ENCODE results near the gene ALPI.
"Not testable (repeated sequence)": the region's sequence is repeated elsewhere in the genome, so short reads cannot be mapped to it uniquely, and the experiment has no call there.

Gene ALPI

GRCh38 chr2:232416521-232417470 lies 39.2 kb upstream of the ALPI start:
- no peak overlapping the region for H3K4me3 ChIP-seq (ENCODE audit: low read length)
- H3K27me3 ChIP-seq (ENCODE audit: insufficient read depth, low read length) = peaks cover 81% of the 10 kb centered on the region
- peaks cover 5% of the 10 kb centered on the region for H3K9me3 ChIP-seq (ENCODE audit: low read length)
- H3K36me3 ChIP-seq (ENCODE audit: insufficient read depth, low read length) = no peaks in the 10 kb centered on the region
- peaks cover 10% of the 10 kb centered on the region for H3K4me1 ChIP-seq (ENCODE audit: insufficient read depth, low read length)
- H2AFZ ChIP-seq (ENCODE audit: low read depth, low read length) = no peak overlapping the region

- H3K4me1 ChIP-seq (ENCODE audit: insufficient read depth, low read length) = peaks cover 10% of the 10 kb centered on the region
- no peak overlapping the region for H2AFZ ChIP-seq (ENCODE audit: low read depth, low read length)
- peaks cover 11% of the 10 kb centered on the region for H3K9me3 ChIP-seq (ENCODE audit: low read length)
- H3K36me3 ChIP-seq (ENCODE audit: insufficient read depth, low read length) = no peaks in the 10 kb centered on the region
- peaks cover 88% of the 10 kb centered on the region for H3K27me3 ChIP-seq (ENCODE audit: insufficient read depth, low read length)
- H3K4me3 ChIP-seq (ENCODE audit: low read length) = no peak overlapping the region
Measured at GRCh38 chr2:232417489-232417888, 38.5 kb upstream of the ALPI start.

GRCh38 chr2:232418056-232418455 lies 37.9 kb upstream of the ALPI start:
- Histone ChIP-seq H3K9me3 (ENCODE audit: low read length) (peaks cover 12% of the 10 kb centered on the region), H3K4me1 (ENCODE audit: insufficient read depth, low read length) (peaks cover 10% of the 10 kb centered on the region), H3K36me3 (ENCODE audit: insufficient read depth, low read length) (no peaks in the 10 kb centered on the region), H3K27me3 (ENCODE audit: insufficient read depth, low read length) (peaks cover 87% of the 10 kb centered on the region), H3K4me3 (ENCODE audit: low read length) (no peak overlapping the region), H2AFZ (ENCODE audit: low read depth, low read length) (no peak overlapping the region)

GRCh38 chr2:232418466-232419244 lies 37.3 kb upstream of the ALPI start:
- Histone ChIP-seq H2AFZ (ENCODE audit: low read depth, low read length) (no peak overlapping the region), H3K4me3 (ENCODE audit: low read length) (no peak overlapping the region), H3K27me3 (ENCODE audit: insufficient read depth, low read length) (peaks cover 87% of the 10 kb centered on the region), H3K9me3 (ENCODE audit: low read length) (peaks cover 12% of the 10 kb centered on the region), H3K4me1 (ENCODE audit: insufficient read depth, low read length) (peaks cover 10% of the 10 kb centered on the region), H3K36me3 (ENCODE audit: insufficient read depth, low read length) (no peaks in the 10 kb centered on the region)

GRCh38 chr2:232419245-232420072 lies 36.5 kb upstream of the ALPI start:
- no peaks in the 10 kb centered on the region for H3K36me3 ChIP-seq (ENCODE audit: insufficient read depth, low read length)
- H3K4me1 ChIP-seq (ENCODE audit: insufficient read depth, low read length) = peaks cover 10% of the 10 kb centered on the region
- peaks cover 95% of the 10 kb centered on the region for H3K27me3 ChIP-seq (ENCODE audit: insufficient read depth, low read length)
- peaks cover 14% of the 10 kb centered on the region for H3K9me3 ChIP-seq (ENCODE audit: low read length)
- no peak overlapping the region for H3K4me3 ChIP-seq (ENCODE audit: low read length)
- H2AFZ ChIP-seq (ENCODE audit: low read depth, low read length) = no peak overlapping the region

GRCh38 chr2:232420073-232420454 lies 35.9 kb upstream of the ALPI start:
- Histone ChIP-seq H3K4me3 (ENCODE audit: low read length) (no peak overlapping the region), H3K36me3 (ENCODE audit: insufficient read depth, low read length) (no peaks in the 10 kb centered on the region), H3K9me3 (ENCODE audit: low read length) (peaks cover 14% of the 10 kb centered on the region), H2AFZ (ENCODE audit: low read depth, low read length) (no peak overlapping the region), H3K27me3 (ENCODE audit: insufficient read depth, low read length) (peaks cover 95% of the 10 kb centered on the region), H3K4me1 (ENCODE audit: insufficient read depth, low read length) (peaks cover 10% of the 10 kb centered on the region)

- Histone ChIP-seq H3K36me3 (ENCODE audit: insufficient read depth, low read length) (no peaks in the 10 kb centered on the region), H3K4me3 (ENCODE audit: low read length) (no peak overlapping the region), H3K9me3 (ENCODE audit: low read length) (peaks cover 14% of the 10 kb centered on the region), H3K4me1 (ENCODE audit: insufficient read depth, low read length) (peaks cover 10% of the 10 kb centered on the region), H2AFZ (ENCODE audit: low read depth, low read length) (no peak overlapping the region), H3K27me3 (ENCODE audit: insufficient read depth, low read length) (peaks cover 95% of the 10 kb centered on the region)
Measured at GRCh38 chr2:232420463-232421188, 35.3 kb upstream of the ALPI start.

- H3K27me3 ChIP-seq (ENCODE audit: insufficient read depth, low read length) = peaks cover 92% of the 10 kb centered on the region
- H3K4me3 ChIP-seq (ENCODE audit: low read length) = no peak overlapping the region
- H3K4me1 ChIP-seq (ENCODE audit: insufficient read depth, low read length) = peaks cover 10% of the 10 kb centered on the region
- H3K9me3 ChIP-seq (ENCODE audit: low read length) = peaks cover 14% of the 10 kb centered on the region
- H3K36me3 ChIP-seq (ENCODE audit: insufficient read depth, low read length) = no peaks in the 10 kb centered on the region
- H2AFZ ChIP-seq (ENCODE audit: low read depth, low read length) = no peak overlapping the region
Measured at GRCh38 chr2:232421189-232421785, 34.7 kb upstream of the ALPI start.

- Histone ChIP-seq H3K36me3 (ENCODE audit: insufficient read depth, low read length) (no peaks in the 10 kb centered on the region), H3K4me3 (ENCODE audit: low read length) (no peak overlapping the region), H3K9me3 (ENCODE audit: low read length) (peaks cover 14% of the 10 kb centered on the region), H3K4me1 (ENCODE audit: insufficient read depth, low read length) (peaks cover 10% of the 10 kb centered on the region), H3K27me3 (ENCODE audit: insufficient read depth, low read length) (peaks cover 84% of the 10 kb centered on the region), H2AFZ (ENCODE audit: low read depth, low read length) (no peak overlapping the region)
Measured at GRCh38 chr2:232422051-232422450, 33.9 kb upstream of the ALPI start.

GRCh38 chr2:232422996-232423395 lies 33.0 kb upstream of the ALPI start:
- H3K36me3 ChIP-seq (ENCODE audit: insufficient read depth, low read length) = not testable (repeated sequence)
- H3K27me3 ChIP-seq (ENCODE audit: insufficient read depth, low read length) = peaks cover 75% of the 10 kb centered on the region

GRCh38 chr2:232423407-232423806 lies 32.5 kb upstream of the ALPI start:
- H2AFZ ChIP-seq (ENCODE audit: low read depth, low read length); H3K4me3 ChIP-seq (ENCODE audit: low read length); H3K36me3 ChIP-seq (ENCODE audit: insufficient read depth, low read length); H3K4me1 ChIP-seq (ENCODE audit: insufficient read depth, low read length): not testable (repeated sequence)
- H3K27me3 ChIP-seq (ENCODE audit: insufficient read depth, low read length) = peaks cover 71% of the 10 kb centered on the region
- H3K9me3 ChIP-seq (ENCODE audit: low read length) = peaks cover 14% of the 10 kb centered on the region

More at GRCh38 chr2:232422996-232423395, 33.0 kb upstream of the ALPI start:
- not testable (repeated sequence) for H3K4me3 ChIP-seq (ENCODE audit: low read length); H2AFZ ChIP-seq (ENCODE audit: low read depth, low read length)
- Histone ChIP-seq H3K9me3 (ENCODE audit: low read length) (peaks cover 14% of the 10 kb centered on the region), H3K4me1 (ENCODE audit: insufficient read depth, low read length) (peaks cover 10% of the 10 kb centered on the region)
